Retinal pigment epithelial cell (primary cell): ENCODE data around the gene MEN1.
A peak's percentile ranks its signal among the peaks of the same experiment; 100 is the strongest.

ENCODE experiments used
- DNase-seq: peaks from one replicate; pipeline ENCODE4 v3.0.0-alpha.2; 2010; ENCODE audit warnings: low read depth
- H3K4me3 ChIP-seq: 2 replicates; pipeline ENCODE4 v1.5.1; 2011; ENCODE audit warnings: mild to moderate bottlenecking, low read length, control low read depth, moderate library complexity
- CTCF ChIP-seq: conservative IDR thresholded peaks from 2 replicates; pipeline ENCODE4 v1.5.1; 2011; ENCODE audit warnings: low read depth, low read length, control low read depth, inconsistent platforms

MEN1 gene

DNA sequence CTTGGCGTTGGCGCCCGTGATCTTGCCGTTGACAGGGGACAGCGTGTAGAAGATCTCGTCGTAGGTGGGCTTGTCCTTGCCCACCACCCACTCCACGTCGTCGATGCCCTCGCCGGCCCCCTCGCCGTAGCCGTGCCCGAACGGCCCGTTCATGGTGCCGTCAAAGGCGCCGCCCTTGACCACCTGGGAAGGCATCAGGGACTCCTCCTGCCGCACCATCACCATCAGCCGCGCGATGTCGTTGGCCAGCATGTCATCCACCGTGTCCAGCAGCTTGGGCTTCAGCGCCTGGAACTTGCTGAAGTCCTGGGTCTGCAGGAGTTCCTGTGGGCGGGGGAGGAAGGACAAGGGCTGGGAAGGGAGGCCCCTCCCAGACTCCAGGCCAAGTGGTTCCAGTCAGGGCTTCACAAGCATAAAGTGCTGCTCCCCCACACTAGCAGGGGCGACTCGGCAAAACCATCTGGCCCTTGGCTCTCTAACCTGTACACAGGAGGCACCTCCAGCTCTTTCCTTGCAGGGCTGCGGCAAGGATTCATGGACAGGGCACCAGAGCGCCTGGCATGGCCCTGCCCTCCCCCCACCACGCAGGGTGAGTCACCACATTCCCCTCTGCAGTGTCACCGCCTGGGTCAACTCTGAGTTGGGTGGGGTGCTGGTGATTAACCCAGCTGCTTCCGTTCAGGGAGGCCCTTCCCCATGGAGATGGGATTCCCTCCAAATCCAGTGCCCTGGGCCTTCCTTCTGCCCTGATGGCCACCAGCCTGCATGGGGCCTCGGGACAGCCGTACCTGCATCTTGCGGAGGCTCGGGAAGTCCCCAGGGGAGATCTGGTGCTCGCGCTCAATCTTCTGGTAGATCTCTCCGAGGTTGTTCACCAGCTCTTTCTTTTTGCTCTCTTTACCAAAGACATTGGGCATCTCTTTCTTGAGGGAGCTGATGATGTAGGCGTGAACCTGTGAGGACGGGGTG lies 44.5 kb upstream of the MEN1 start:
- no peak overlapping the region for H3K4me3 ChIP-seq
- peak; percentile 75 for DNase-seq
- no peak for TF ChIP-seq CTCF

GRCh38 chr11:64854157-64854533 lies 43.8 kb upstream of the MEN1 start:
- TF ChIP-seq CTCF: no peak
- DNase-seq: no peak
- H3K4me3 ChIP-seq: no peak overlapping the region

DNA sequence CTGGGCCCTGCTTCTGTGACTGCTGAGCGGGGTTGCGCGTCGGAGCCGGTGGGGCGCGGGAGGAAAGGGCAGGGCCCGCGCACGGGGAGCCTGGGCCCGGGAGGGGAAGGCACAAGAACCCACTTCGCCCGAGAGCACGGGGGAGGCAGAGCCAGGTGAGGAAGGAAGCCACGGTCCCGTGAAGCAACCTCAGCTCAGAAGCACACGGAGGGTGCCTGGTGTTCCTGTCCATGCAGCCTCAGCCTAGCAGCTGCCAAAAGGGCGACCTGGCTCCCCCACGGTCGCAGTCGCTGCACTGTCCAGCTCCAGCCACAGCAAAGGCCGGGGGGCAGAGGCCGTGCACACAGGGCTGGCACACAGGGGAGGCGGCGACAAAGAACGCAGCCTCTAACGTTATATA lies 43.4 kb upstream of the MEN1 start:
- DNase-seq: no peak
- no peak for TF ChIP-seq CTCF
- no peak overlapping the region for H3K4me3 ChIP-seq

- H3K4me3 ChIP-seq: no peak overlapping the region
- DNase-seq: no peak
- no peak for TF ChIP-seq CTCF
These were observed 42.6 kb upstream of the MEN1 start for GRCh38 chr11:64852804-64853509.

DNA sequence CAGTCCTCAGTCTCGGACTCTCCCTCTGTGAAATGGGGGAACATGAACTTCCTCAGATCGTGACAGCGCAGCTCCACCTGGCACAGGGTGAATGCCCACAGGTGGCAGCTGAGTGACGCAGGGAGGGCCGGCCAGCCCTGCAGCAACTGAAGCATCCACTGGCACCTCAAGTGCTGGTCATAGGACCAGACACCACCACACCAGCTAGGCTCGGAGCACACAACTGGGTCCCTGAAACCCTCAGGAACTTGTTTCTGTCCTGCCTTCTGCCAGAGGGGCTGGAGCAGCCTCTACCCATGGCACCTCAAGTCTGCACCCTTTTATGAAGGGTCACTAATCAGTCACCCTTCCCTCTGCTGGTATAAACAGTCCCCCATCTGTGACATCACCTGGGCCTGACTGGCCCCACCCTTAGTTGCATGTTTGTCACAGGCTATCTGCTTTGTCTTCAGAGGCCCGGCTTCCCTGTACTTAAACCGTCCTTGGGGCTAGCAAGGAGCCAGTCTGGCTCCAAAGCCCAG lies 41.5 kb upstream of the MEN1 start:
- H3K4me3 ChIP-seq: no peak overlapping the region
- no peak for TF ChIP-seq CTCF
- DNase-seq: no peak

DNA sequence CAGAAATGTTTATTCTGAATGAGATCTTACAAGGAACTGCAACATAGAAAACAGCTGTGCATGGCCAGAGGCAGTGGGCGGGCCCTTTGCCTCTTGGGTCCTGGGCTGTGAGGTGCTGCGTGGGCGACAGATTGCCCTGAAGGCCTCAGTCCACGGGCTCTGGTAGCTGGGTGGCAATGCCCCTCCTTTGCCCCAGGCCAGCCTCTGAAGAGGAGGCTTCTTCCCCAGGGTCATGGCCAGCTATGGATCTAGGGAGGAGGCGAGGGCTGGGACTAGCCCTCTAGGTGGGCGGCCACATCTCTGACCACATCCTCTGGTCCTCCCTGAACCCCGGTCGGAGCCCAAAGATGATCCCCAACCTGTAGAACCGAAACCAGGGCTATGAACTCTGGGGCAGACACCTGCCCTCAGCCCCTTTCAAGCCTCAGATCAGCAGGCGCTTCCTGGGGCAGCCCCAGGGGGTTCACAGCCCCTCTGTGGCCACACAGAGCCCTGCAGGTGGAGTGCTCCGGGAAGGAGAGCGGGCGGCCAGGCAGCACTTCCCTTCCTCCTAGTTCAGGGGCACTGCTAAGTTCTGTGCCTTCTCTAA lies 40.7 kb upstream of the MEN1 start:
- DNase-seq: no peak
- H3K4me3 ChIP-seq: no peak overlapping the region

More for the DNA sequence above, 40.7 kb upstream of the MEN1 start:
- no peak for TF ChIP-seq CTCF
